Measurements from ENCODE around the gene STK24. TPM values are rescaled to one million over a fixed set of nuclear protein-coding genes. Genes with fewer than 3 reads are reported as not detected.

STK24 gene
- total and polyA plus RNA-seq, 4 donors, result 42.7 to 56.1 (median 52.2) TPM

DNA sequence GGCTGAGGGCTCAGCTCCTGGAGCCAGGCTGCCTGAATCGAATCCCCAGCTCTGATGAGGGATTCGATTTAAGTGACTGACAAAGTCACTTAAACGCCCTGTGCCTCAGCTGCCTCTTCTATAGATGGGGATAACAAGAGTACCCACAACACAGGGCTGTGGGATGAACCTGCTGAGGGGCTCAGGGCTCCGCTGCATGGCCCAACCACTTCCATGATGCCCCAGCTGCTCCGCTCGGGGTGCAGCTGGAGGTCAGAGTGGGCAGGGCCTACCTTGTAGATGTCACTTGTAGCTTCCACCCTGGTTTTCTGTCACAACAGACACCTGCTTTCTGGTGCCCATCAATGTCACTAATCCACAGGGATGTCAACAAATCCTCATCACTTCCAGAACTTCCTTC lies 39.2 kb downstream of the STK24 start:
- DNase-seq (ENCODE audit: low read depth in 4 of 6, low spot score in 6 of 6), result no peak
- Histone ChIP-seq H3K27ac (ENCODE audit: low read depth, low read length) (no peak overlapping the region), H3K9me3 (ENCODE audit: control insufficient read depth, insufficient read depth, low read length) (no peaks in the 10 kb centered on the region), H3K4me3 (ENCODE audit: low read depth, low read length) (no peak overlapping the region), H3K4me1 (ENCODE audit: control insufficient read depth, insufficient read depth, low read length) (peaks cover 45% of the 10 kb centered on the region), H3K36me3 (ENCODE audit: control insufficient read depth, insufficient read depth, low read length) (peaks cover 11% of the 10 kb centered on the region), H3K27me3 (ENCODE audit: control insufficient read depth, insufficient read depth, low read length) (no peaks in the 10 kb centered on the region)
- 97% methylated on average over 5 of the region's 6 CpGs for WGBS (ENCODE audit: insufficient coverage)

DNA sequence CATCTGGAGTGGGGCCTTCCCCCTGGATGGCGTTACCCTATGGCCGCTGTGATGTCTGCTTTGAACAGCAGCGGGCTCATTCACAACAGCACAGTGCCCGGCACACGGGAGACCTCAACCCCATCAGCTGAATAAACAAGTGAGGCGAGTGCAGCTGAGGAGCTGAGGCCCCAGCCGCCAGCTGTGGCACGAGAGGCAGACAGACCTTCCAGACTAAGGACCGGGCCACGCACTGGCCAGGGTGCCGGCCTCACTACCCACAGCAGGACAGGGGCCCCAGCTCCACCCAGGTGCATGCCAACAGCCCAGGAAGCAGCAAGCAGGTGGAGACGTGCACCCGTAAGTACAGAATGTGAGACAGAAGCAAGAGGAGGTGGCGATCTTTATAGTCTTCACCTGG lies 39.6 kb downstream of the STK24 start:
- Histone ChIP-seq H3K9me3 (ENCODE audit: control insufficient read depth, insufficient read depth, low read length) (no peaks in the 10 kb centered on the region), H3K36me3 (ENCODE audit: control insufficient read depth, insufficient read depth, low read length) (peaks cover 11% of the 10 kb centered on the region), H3K27me3 (ENCODE audit: control insufficient read depth, insufficient read depth, low read length) (no peaks in the 10 kb centered on the region), H3K27ac (ENCODE audit: low read depth, low read length) (no peak overlapping the region), H3K4me3 (ENCODE audit: low read depth, low read length) (no peak overlapping the region), H3K4me1 (ENCODE audit: control insufficient read depth, insufficient read depth, low read length) (peaks cover 40% of the 10 kb centered on the region)
- DNase-seq (ENCODE audit: low read depth in 4 of 6, low spot score in 6 of 6), result no peak
- WGBS (ENCODE audit: insufficient coverage), result 79% methylated on average over 13 of the region's 14 CpGs

DNA sequence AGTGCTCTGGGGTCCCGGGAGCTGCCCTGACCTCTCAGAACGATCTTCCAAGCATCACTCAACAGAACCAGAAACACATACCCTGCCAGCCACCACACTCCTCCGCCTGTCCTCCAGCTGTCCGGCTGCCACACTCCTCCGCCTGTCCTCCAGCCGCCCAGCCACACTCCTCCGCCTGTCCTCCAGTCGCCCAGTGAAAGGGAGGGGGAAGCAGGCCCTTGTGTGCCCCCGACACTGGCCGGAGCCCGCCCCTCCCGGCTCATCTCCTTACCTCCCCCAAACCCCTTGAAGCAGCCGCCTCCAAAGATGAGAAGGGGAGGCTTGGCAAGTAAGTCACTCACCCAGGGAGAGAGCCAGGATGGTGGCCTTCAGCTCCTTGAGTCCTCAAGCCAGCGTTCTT lies 40.2 kb downstream of the STK24 start:
- WGBS (ENCODE audit: insufficient coverage), result 82% methylated on average over 3 of the region's 14 CpGs
- H3K4me1 ChIP-seq (ENCODE audit: control insufficient read depth, insufficient read depth, low read length), result peaks cover 42% of the 10 kb centered on the region
- peaks cover 11% of the 10 kb centered on the region for H3K36me3 ChIP-seq (ENCODE audit: control insufficient read depth, insufficient read depth, low read length)
- H3K4me3 ChIP-seq (ENCODE audit: low read depth, low read length), result no peak overlapping the region
- H3K9me3 ChIP-seq (ENCODE audit: control insufficient read depth, insufficient read depth, low read length), result no peaks in the 10 kb centered on the region
- DNase-seq (ENCODE audit: low read depth in 4 of 6, low spot score in 6 of 6), result no peak
- no peaks in the 10 kb centered on the region for H3K27me3 ChIP-seq (ENCODE audit: control insufficient read depth, insufficient read depth, low read length)
- no peak overlapping the region for H3K27ac ChIP-seq (ENCODE audit: low read depth, low read length)

DNA sequence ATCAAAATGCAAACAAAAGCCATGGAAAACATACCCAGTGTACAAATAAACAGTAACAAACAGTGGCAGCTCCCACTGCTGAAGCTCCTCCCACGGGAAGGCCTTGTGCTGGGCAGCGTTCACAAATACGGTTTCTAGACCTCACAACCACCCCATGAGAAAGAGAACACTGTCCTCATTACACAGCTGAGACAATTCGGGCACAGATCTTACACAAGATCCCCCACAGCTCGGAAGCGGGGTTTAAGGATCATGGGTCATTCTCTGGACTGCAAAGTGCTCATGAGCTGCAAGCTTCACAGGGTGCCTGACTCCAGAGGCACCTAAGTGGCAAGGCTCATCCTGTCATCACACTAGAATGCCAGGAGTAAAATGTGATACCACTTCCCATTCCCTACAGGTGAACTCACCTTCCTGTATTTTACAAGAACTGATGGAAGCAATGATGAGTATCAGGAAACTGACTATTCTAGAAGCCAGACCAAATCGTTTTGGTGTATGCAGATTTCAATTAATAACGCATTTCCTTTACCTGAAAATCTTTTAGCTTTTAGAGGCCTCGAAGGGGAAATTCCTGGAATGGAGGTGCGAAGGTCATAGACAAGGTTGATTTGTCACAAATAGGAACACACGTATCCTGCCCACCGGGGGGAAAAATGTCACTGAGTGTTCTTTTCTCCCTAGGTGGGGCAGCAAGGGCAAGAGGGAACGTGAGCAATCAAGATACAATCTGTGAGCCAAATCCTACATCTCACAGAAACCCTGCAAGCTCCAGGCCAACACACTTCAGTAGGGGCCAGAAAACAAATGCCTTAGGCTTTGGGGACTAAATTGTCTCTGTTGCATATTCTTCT lies 41.2 kb downstream of the STK24 start:
- no peak overlapping the region for H3K27ac ChIP-seq (ENCODE audit: low read depth, low read length)
- H3K36me3 ChIP-seq (ENCODE audit: control insufficient read depth, insufficient read depth, low read length), result peaks cover 11% of the 10 kb centered on the region
- 65% methylated on average over 9 of the region's 13 CpGs for WGBS (ENCODE audit: insufficient coverage)
- H3K4me3 ChIP-seq (ENCODE audit: low read depth, low read length), result no peak overlapping the region
- peak in 1 of 6 donors; percentile 47 for DNase-seq (ENCODE audit: low read depth in 4 of 6, low spot score in 6 of 6)
- no peaks in the 10 kb centered on the region for H3K27me3 ChIP-seq (ENCODE audit: control insufficient read depth, insufficient read depth, low read length)
- H3K9me3 ChIP-seq (ENCODE audit: control insufficient read depth, insufficient read depth, low read length), result no peaks in the 10 kb centered on the region
- H3K4me1 ChIP-seq (ENCODE audit: control insufficient read depth, insufficient read depth, low read length), result peaks cover 44% of the 10 kb centered on the region

DNA sequence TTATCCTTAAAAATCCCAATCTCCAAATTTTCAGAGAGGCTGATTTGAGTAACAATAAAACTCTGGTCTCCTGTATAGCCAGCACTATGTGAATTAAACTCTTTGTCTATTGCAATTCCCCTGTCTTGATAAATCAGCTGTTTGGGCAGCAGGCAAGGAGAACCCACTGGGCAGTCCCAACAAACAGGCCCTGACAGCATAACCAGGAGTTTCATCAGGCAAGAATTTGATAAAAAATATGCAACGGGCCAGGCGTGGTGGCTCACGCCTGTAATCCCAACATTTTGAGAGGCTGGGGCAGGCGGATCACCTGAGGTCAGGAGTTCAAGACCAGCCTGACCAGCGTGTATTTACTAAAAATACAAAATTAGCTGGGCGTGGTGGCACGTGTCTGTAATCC lies 42.1 kb downstream of the STK24 start:
- Histone ChIP-seq H3K27me3 (ENCODE audit: control insufficient read depth, insufficient read depth, low read length) (no peaks in the 10 kb centered on the region), H3K4me3 (ENCODE audit: low read depth, low read length) (no peak overlapping the region), H3K4me1 (ENCODE audit: control insufficient read depth, insufficient read depth, low read length) (peaks cover 46% of the 10 kb centered on the region), H3K36me3 (ENCODE audit: control insufficient read depth, insufficient read depth, low read length) (peaks cover 11% of the 10 kb centered on the region), H3K27ac (ENCODE audit: low read depth, low read length) (no peak overlapping the region), H3K9me3 (ENCODE audit: control insufficient read depth, insufficient read depth, low read length) (no peaks in the 10 kb centered on the region)
- 95% methylated on average over 6 of the region's 7 CpGs for WGBS (ENCODE audit: insufficient coverage)
- no peak for DNase-seq (ENCODE audit: low read depth in 4 of 6, low spot score in 6 of 6)

DNA sequence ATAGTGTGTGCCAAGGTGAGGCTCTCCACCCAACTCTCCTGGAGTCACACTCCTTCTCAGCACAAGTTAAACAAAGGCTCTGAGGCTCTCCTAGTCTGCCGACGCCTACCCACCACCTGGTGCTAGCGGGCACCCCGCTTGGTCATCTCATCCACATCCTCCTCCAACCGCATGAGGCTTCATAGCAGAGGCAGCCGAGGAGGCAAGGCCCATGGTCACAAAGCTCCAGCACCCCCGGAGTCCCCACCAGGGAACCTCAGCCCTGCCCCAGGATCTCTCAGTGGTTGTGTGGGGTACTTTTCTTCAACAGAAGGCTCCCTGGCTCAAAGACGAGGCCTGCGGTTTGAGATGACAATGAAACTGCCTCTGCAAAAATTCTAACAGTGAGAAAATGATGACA lies 43.0 kb downstream of the STK24 start:
- peaks cover 11% of the 10 kb centered on the region for H3K36me3 ChIP-seq (ENCODE audit: control insufficient read depth, insufficient read depth, low read length)
- no peak for DNase-seq (ENCODE audit: low read depth in 4 of 6, low spot score in 6 of 6)
- H3K9me3 ChIP-seq (ENCODE audit: control insufficient read depth, insufficient read depth, low read length), result no peaks in the 10 kb centered on the region
- WGBS (ENCODE audit: insufficient coverage), result 96% methylated on average over 4 of the region's 9 CpGs
- H3K27me3 ChIP-seq (ENCODE audit: control insufficient read depth, insufficient read depth, low read length), result no peaks in the 10 kb centered on the region
- H3K27ac ChIP-seq (ENCODE audit: low read depth, low read length), result no peak overlapping the region
- H3K4me3 ChIP-seq (ENCODE audit: low read depth, low read length), result no peak overlapping the region
- H3K4me1 ChIP-seq (ENCODE audit: control insufficient read depth, insufficient read depth, low read length), result peaks cover 48% of the 10 kb centered on the region

DNA sequence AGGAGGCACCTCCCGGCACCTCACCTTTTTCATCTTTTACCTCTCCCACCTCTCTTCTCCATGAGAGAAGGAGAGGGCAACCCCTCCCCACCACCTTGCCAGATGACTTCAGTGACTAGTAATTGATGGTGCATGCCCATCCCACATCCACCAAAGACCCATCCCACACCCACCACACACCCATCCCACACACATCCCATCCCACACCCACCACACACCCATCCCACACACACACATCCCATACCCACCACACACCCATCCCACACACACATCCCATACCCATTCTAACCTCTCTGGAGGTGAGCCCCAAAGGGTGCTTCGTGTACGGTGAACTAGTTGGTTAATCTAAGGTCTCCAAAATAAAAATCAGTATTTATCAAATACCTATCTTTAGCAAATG lies 44.7 kb downstream of the STK24 start:
- H3K36me3 ChIP-seq (ENCODE audit: control insufficient read depth, insufficient read depth, low read length), result peaks cover 13% of the 10 kb centered on the region
- H3K4me1 ChIP-seq (ENCODE audit: control insufficient read depth, insufficient read depth, low read length), result peaks cover 49% of the 10 kb centered on the region
- no peak overlapping the region for H3K4me3 ChIP-seq (ENCODE audit: low read depth, low read length)
- no peaks in the 10 kb centered on the region for H3K9me3 ChIP-seq (ENCODE audit: control insufficient read depth, insufficient read depth, low read length)
- H3K27ac ChIP-seq (ENCODE audit: low read depth, low read length), result no peak overlapping the region
- DNase-seq (ENCODE audit: low read depth in 4 of 6, low spot score in 6 of 6), result no peak
- 100% methylated on average over 1 of the region's 3 CpGs for WGBS (ENCODE audit: insufficient coverage)
- no peaks in the 10 kb centered on the region for H3K27me3 ChIP-seq (ENCODE audit: control insufficient read depth, insufficient read depth, low read length)

DNA sequence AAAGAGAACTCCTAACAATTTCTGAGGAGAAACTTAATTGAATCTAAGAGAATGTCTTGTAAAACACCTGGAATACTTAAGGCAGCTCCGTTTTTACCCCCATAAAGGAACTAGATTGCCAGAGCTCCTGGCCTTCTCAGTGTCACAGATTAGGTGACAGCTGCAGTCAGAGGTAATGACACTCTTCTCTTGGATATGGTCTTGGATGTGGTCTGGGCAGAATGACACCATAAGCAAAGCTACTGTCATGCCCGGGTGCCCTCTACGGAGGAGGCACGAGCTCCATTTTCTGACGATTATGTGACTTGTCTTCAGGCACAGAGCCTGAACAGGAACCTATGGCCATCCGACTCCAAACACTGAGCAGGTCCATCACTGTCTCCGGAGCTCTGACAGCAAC lies 46.7 kb downstream of the STK24 start:
- Histone ChIP-seq H3K27me3 (ENCODE audit: control insufficient read depth, insufficient read depth, low read length) (no peaks in the 10 kb centered on the region), H3K4me1 (ENCODE audit: control insufficient read depth, insufficient read depth, low read length) (peaks cover 43% of the 10 kb centered on the region), H3K4me3 (ENCODE audit: low read depth, low read length) (no peak overlapping the region), H3K9me3 (ENCODE audit: control insufficient read depth, insufficient read depth, low read length) (no peaks in the 10 kb centered on the region), H3K27ac (ENCODE audit: low read depth, low read length) (no peak overlapping the region), H3K36me3 (ENCODE audit: control insufficient read depth, insufficient read depth, low read length) (peaks cover 5% of the 10 kb centered on the region)
- DNase-seq (ENCODE audit: low read depth in 4 of 6, low spot score in 6 of 6), result no peak
- WGBS (ENCODE audit: insufficient coverage), result 90% methylated on average over 6 of the region's 7 CpGs

DNA sequence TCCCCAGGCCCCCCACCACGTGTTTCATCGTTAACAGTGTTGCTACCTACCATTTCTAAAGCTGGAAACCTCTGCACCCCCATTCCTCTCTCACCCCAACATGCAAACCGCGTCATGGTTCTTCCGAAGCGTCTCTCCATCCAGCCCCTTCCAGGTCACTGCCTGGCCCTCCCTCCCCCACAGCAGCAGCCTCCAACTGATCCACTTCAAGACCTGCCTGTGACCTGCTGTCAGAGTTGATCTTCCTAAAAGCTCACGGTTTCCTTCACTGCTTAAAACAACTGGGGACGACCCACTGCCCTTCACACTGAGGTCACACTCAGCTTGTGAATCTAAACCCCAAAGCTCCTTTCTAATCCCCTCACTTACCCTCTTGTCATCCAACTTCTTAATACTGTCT lies 47.7 kb downstream of the STK24 start:
- DNase-seq (ENCODE audit: low read depth in 4 of 6, low spot score in 6 of 6), result no peak
- Histone ChIP-seq H3K27me3 (ENCODE audit: control insufficient read depth, insufficient read depth, low read length) (no peaks in the 10 kb centered on the region), H3K27ac (ENCODE audit: low read depth, low read length) (no peak overlapping the region), H3K9me3 (ENCODE audit: control insufficient read depth, insufficient read depth, low read length) (no peaks in the 10 kb centered on the region), H3K36me3 (ENCODE audit: control insufficient read depth, insufficient read depth, low read length) (peaks cover 5% of the 10 kb centered on the region), H3K4me3 (ENCODE audit: low read depth, low read length) (no peak overlapping the region), H3K4me1 (ENCODE audit: control insufficient read depth, insufficient read depth, low read length) (peaks cover 46% of the 10 kb centered on the region)
- 91% methylated on average over 7 of the region's 8 CpGs for WGBS (ENCODE audit: insufficient coverage)

DNA sequence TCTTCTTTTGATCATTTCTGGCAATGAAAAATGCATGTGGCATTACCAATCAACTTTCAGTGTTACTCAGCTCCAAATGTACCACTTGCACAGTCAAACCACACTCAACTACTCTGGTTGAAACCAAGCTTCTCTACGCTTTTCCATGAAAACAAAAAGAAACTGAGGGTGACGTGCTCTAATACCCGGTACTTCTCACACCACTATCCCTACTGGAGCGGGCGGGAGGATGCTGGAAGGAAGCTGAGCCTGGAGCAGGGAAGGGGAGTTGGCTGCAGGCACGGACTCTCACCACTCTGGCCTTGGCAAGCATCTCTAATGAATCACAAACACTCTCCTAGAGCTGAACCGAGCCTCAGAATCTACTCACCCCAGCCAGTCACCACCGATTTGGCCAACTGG lies 48.2 kb downstream of the STK24 start:
- 67% methylated on average over 3 of the region's 8 CpGs for WGBS (ENCODE audit: insufficient coverage)
- Histone ChIP-seq H3K9me3 (ENCODE audit: control insufficient read depth, insufficient read depth, low read length) (no peaks in the 10 kb centered on the region), H3K27ac (ENCODE audit: low read depth, low read length) (no peak overlapping the region), H3K36me3 (ENCODE audit: control insufficient read depth, insufficient read depth, low read length) (peaks cover 5% of the 10 kb centered on the region), H3K4me3 (ENCODE audit: low read depth, low read length) (no peak overlapping the region), H3K27me3 (ENCODE audit: control insufficient read depth, insufficient read depth, low read length) (no peaks in the 10 kb centered on the region), H3K4me1 (ENCODE audit: control insufficient read depth, insufficient read depth, low read length) (peaks cover 48% of the 10 kb centered on the region)
- DNase-seq (ENCODE audit: low read depth in 4 of 6, low spot score in 6 of 6), result no peak

Measured in spinal cord (tissue), 10 donors.